Measurements from ENCODE around the gene TLNRD1.

The TLNRD1 gene

GRCh38 chr15:80978685-80979329, 21.9 kb upstream of the TLNRD1 start:
- no peak for FAIRE-seq

- no peak for FAIRE-seq
Observed at GRCh38 chr15:80979538-80980200, 21.1 kb upstream of the TLNRD1 start.

- no peak for FAIRE-seq
Observed at GRCh38 chr15:80982205-80982604, 18.5 kb upstream of the TLNRD1 start.

GRCh38 chr15:80982839-80983238, 17.9 kb upstream of the TLNRD1 start:
- no peak for FAIRE-seq

- no peak for FAIRE-seq
Observed at GRCh38 chr15:80984856-80985255, 15.9 kb upstream of the TLNRD1 start.

GRCh38 chr15:80985981-80986380, 14.7 kb upstream of the TLNRD1 start:
- FAIRE-seq: no peak

- FAIRE-seq: no peak
Observed at GRCh38 chr15:80986487-80986886, 14.2 kb upstream of the TLNRD1 start.

GRCh38 chr15:80988148-80988796, 12.5 kb upstream of the TLNRD1 start:
- FAIRE-seq: no peak

- no peak for FAIRE-seq
Observed at GRCh38 chr15:80989081-80989517, 11.6 kb upstream of the TLNRD1 start.

- peak; percentile 82 for FAIRE-seq
Observed at GRCh38 chr15:80989518-80990478, 10.9 kb upstream of the TLNRD1 start, which contains the start of gene MESD. MESD (minus strand) TSS chr15:80989819; CDS start chr15:80989791, 28 bp downstream.

GRCh38 chr15:80990955-80991354, 9.8 kb upstream of the TLNRD1 start:
- FAIRE-seq: no peak

- FAIRE-seq: no peak
Observed at GRCh38 chr15:80991421-80991820, 9.3 kb upstream of the TLNRD1 start.

- no peak for FAIRE-seq
Observed at GRCh38 chr15:80992006-80992405, 8.7 kb upstream of the TLNRD1 start.

GRCh38 chr15:80992441-80992840, 8.3 kb upstream of the TLNRD1 start:
- FAIRE-seq: no peak

GRCh38 chr15:80996247-80996646, 4.5 kb upstream of the TLNRD1 start:
- FAIRE-seq: no peak

- FAIRE-seq: no peak
Observed at GRCh38 chr15:80997692-80998091, 3.0 kb upstream of the TLNRD1 start.

- FAIRE-seq: no peak
Observed at GRCh38 chr15:80998251-80998650, 2.5 kb upstream of the TLNRD1 start.

GRCh38 chr15:80999623-81000036, 1.1 kb upstream of the TLNRD1 start:
- FAIRE-seq: no peak

GRCh38 chr15:81000144-81000623, 539 bp upstream of the TLNRD1 start:
- no peak for FAIRE-seq

- FAIRE-seq: no peak
Observed at GRCh38 chr15:81001152-81002008, 657 bp downstream of the TLNRD1 start.

- FAIRE-seq: no peak
Observed at GRCh38 chr15:81002009-81002330, 1.2 kb downstream of the TLNRD1 start.

Measured in A204.1 (cell line).